GM18873 (cell line): ENCODE data around the gene PDE9A.

ENCODE experiments used
- ATAC-seq: cut with Tn5 transposase; IDR thresholded peaks from one replicate; pipeline ENCODE4 v1.9.1; 2021; ENCODE audit warnings: mild to moderate bottlenecking, moderate library complexity, moderate number of reproducible peaks; ENCODE audit not compliant: unreplicated experiment, low FRiP score

The PDE9A gene

DNA sequence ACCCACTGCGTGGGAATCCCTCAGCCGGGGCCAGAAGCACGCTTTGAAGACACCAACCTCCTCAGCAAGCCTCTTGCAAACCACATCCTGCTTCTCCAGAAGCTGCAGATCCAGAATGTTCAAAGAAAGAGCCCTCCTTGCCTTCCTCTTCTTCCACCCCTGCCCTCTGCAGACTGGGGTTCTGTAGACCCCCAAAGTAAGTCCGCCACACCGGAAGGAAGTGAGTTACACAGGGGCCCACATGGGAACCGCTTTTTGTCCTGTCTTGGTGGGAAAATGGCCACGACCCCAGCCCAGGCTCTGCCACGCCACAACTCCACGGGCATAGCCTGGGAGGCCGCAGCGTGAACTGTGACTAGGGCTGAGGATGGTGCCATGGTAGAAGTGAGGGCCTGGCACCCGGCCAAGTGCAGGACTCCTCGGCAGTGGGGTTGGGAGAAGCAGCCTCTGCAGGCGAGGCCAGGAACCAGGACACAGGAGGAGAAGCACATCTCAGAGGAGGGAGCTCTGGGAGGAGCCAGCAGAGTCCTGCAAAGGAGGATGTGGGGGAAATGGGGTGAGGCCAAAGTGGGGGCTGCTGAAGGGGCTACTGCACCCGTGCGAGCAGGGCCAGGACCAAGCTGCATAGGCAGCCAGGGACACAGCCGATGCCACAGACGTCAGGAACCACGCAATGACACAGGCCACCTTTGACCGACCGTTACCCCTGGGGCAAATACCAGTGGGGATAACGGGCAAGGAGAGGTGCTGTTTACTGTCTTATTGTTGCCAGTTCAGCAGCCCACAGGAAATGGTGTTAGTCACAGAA lies 30.9 kb downstream of the PDE9A start:
- ATAC-seq = no peak

DNA sequence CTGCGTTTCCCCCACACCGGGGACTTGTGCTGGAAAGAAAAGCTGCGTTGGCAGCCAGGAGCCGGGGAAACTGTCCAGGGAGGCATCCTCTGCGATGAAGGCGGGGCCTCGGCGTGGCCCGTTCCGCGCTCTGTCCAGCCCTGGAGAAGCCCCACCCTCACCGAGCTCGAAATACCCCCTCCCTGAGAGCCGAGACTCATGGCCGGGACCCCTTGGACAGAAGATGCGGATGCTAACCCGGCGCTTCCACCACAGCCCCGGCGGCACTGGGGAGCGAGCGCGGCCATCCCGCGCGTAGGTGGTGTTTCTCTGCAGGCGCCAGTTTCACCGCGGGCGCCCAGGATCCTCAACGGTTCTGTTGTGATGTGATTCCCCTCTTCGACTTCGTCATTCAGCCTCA lies 31.6 kb downstream of the PDE9A start:
- no peak for ATAC-seq

DNA sequence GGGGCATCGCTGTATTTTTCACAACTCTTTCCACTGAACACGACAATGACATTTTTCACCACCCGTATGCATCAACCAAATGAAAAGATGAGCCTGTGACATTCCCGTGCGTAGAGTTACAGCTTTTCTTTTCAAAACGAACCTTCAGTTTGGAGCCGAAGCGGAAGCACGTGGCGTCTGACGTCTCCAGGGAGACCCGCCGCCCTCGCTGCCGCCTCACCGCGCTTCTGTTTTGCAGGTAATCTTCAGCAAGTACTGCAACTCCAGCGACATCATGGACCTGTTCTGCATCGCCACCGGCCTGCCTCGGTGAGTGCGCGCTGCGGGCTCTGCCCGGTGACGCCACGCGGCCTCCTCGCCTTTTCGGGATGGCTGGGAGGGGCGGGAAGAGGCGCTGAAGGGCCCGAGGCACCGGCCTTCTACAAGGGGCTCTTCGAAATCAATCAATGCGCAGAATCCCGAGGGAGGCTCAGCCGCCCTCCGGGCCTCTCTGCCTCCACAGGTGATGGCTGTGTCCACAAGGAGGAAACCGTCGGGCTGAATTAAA lies 32.6 kb downstream of the PDE9A start:
- ATAC-seq = no peak

DNA sequence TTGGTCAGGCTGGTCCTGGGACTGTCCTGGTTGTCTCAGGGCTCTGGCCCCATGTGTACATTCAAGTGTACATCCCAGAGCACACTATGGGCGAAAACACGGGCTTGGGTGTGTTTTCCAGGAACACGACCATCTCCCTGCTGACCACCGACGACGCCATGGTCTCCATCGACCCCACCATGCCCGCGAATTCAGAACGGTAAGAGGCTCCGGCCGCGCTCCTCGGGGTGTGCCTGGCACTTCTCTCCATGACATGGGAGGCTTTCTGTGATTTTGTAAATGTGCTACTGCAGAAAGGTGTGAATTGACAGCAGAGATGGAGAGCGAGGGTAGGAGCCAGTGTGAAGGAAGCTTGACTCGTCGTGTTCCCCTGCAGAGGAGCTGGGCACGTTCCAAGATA lies 34.4 kb downstream of the PDE9A start:
- ATAC-seq = no peak

DNA sequence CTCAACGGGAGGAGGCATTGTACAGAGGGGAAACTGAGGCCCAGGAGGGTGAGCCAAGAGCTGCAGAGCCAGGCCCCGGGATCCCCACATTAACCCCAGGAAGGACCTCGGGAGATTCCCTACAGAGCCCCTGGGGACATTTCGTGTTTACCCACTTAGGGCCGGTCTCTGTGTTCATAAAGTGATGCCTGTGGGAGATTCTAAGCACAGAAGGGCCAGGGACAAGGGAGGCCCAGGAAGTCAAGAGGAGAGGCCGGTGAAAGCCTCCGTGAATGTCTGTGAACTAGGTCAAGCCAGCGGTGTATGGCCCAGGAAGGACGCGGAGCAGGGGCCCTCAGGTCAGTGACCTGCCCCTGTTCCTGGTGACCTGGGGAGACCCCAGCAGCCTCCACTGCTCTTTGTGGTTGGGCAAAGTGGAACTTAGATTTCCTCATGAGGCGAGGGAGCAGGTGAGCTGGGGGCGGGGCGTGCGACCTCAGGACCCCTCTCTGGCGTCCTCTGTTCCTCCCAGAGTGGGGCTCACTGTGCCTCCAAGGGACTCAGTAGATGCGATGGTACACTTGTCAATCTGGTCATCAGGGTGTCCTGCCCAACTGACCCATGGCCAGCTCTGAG lies 34.9 kb downstream of the PDE9A start:
- no peak for ATAC-seq

DNA sequence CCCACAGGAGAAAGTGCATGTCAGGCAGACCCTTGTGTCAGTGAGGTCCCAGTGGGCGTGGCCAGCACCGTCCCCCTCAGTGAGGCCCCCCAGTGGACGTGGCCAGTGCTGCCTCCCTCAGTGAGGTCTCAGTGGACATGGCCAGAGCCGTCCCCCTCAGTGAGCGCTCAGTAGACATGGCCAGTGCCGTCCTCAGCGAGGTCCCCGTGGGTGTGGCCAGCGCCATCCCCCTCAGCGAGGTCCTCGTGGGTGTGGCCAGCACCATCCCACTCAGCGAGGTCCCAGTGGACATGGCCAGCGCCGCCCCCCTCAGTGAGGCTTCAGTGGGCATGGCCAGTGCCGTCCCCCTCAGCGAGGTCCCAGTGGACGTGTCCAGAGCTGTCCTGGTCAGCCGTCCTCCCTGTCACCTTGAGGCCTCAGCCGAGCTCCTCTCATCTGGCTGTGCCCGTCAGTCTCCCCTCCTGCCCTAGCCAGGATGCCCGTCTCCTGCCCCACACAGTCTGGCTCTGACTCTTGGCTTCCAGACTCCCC lies 35.5 kb downstream of the PDE9A start:
- ATAC-seq = no peak

DNA sequence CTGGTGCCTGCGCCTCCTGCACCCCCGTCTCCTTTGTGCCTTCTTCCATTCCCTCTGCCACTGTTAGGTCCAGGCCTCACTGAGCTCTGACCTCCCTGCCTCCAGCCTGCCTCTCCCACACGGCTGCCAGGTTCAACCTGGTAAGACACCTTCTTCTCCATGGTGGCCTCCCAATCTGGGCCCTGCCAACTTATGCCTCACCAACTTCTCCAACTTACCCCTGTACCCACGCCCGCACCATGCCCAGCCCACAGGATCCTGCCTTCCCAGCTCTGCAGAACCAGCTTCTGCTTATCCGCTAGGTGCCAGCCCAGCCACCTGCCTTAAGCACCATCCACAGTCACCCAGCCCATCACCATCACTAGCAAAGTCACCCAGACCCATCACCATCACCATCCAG lies 37.2 kb downstream of the PDE9A start:
- no peak for ATAC-seq

DNA sequence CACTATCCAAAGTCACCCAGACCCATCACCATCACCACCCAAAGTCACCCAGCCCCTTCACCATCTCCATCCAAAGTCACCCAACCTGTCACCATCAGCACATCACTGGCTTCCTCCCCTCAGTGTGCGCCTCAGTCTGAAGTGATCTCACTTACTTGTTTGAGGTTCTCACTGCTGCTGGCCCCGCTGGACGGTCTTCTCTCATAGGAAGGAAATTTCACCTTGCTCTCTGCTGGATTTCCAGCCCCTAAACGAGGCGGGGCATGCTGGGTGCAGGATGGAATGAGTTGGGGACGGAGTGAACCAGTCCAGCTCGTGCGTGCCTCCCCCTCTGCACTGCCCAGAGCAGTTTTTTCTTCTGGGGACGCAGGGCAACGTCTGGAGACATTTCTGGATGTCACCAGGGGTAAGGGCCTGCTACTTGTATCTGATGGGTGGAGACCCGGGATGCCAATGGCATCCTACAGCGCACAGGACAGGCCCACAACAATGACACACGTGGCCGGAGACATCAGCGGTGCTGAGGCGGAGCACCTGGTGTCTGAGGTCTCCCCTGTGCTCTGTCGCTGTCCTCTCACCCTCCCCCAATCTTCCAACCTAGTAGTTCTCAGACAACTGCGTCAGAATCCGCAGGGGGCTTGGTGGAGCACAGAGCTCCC lies 38.6 kb downstream of the PDE9A start:
- ATAC-seq = no peak

DNA sequence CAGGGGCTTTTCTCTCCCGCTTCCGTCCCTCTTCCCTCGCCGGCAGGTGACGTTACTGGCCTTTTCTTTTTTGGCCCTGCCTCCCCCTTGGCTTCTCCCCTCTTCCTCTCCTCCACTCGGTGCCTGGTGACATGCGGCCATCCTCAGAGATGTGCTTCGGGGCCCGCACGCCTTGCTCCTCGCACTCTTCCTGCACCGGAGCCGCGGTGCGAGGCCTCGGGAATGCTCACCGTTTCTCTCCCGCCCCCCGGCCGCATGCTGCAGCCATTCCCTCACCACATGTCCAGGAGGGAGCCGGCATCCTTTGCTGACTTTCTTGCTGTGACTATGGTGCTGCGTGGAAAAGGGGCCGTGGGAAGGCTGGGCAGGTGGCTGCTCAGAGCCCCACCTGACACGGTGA lies 39.3 kb downstream of the PDE9A start:
- ATAC-seq = no peak

DNA sequence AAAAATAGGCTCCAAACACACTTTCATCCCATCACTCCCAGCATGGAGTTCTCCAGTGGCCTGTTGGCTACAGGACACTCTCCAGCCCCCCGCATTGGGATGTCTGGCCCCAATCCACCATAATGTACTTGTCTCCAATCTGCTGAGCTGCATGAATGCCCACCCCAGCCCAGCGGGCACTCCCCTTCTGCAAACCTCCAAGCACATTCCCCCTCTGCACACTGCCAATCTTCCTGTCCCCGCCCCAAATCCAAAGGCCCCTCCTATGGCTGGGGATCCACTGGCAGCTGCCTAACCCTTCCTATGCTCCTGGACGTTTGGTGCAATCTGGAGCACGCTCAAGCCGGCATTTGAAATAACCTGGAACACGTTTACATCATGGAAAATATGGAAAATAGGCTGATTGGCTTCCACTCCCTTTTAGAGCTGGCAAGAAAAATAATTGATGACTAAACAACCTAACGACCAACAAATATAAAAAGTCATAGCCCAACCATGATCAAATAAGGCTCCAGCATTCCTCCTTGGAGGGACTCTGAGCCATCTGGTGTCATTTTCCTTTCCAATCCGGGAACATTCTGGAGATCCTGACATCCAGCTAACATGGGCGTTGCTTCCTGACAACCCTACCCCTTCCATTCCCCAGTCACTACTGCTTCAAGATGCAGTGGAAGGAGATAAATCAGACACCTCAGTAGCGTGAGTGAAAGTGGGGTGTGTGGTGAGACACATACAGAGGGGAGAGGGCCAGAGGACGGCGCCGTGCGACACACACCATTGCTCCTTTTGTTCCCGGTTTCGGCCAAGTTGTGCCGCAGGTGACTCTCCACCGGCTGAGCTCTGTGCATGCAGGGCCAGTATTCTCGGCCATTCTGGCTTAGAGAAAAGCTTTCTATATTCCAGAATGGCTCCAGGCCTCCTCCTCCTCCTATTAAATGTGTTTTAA lies 41.6 kb downstream of the PDE9A start:
- no peak for ATAC-seq

DNA sequence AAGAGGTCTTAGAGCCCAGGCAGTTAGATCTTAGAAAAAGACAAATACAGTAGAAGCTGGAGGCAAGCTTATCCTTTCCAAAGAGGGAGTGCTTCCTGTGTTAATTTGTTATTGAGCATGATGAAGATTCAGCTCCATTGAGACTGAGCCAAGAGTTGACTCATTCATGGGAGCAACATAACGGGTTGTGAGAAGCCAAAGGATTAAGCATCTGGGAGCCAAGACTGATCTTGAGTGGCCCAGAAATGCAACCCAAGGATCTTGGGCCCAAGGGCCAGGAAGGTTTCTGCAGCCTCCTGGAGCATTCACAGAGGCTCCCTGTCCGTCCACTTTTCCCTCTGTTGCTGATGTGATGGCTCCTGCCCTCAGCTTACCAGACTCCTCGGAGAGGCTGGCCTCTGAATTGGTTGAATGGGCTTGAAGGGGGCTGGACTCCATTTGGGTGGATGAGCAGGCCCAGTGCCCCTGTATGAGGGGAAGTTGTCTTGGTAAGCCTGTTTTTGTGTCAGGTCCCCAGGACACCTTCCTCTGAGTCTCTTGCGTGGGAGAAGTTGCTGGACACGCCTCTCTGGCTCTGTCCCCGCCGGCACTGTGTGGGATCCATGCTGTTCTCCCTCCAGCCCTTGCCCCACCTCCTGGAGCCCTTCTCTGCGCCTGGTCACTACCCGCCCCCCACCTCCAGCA lies 42.4 kb downstream of the PDE9A start:
- no peak for ATAC-seq

DNA sequence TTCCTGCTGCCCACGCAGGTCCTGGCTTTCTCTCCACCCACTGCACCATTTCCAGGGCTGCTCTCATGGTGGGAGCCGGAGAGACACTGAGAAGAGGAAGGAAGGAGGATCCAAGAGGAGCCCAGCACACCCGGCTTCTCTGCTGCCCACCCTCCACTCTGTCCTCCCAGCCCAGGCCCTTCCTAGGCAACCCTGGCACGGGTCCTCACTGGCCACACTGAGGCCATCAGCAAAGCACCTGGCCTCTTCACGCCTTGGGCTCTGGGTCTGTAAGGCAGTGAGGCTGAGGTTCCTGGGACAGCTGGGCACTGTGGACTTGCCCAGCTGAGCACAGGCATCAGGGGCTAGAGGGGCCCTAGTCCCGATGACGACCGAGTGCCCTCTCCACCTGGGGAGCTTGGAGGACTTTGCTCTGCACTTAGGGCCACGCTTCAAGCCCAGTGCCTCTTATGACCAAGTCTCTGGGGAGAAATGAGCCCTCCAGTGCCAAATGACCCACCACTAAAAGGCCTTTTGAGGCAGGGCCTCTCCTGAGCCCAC lies 43.1 kb downstream of the PDE9A start:
- ATAC-seq = no peak

DNA sequence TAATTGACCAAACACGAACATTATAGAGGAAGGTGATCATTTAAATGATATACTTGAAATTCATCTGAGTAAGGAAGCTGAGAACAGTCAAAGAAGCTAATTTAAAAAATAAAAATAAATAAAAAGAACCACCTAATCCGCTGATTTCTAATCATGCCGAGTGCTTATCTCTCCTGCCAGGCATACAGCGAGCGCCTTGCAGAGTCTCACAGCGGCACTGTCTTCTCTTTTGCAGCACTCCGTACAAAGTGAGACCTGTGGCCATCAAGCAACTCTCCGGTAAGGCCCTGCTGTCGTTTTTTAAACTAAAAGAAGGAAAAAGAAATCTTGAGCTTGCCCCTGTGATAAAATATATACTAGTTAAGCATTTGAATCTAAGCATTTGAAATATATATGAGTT lies 45.3 kb downstream of the PDE9A start:
- ATAC-seq = no peak

DNA sequence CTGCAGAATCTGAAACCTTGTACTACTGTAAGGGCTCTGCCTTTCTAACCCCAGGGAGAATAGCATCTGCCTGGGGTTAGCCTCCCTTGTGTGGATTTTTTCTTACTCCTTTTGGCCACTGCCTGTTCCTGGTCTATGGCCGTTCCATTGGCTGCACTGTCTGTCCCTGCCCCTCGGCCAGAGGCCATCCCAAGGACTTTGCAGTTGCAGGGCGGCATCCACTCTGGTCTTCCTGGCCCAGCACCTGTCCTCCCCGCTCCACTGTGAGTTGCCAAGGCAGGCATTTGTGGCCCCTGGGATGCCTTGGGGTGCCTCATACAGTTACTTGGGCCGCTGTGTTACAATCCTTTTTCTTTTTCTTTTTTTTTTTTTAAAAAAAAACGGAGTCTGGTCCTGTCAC lies 45.8 kb downstream of the PDE9A start:
- no peak for ATAC-seq

DNA sequence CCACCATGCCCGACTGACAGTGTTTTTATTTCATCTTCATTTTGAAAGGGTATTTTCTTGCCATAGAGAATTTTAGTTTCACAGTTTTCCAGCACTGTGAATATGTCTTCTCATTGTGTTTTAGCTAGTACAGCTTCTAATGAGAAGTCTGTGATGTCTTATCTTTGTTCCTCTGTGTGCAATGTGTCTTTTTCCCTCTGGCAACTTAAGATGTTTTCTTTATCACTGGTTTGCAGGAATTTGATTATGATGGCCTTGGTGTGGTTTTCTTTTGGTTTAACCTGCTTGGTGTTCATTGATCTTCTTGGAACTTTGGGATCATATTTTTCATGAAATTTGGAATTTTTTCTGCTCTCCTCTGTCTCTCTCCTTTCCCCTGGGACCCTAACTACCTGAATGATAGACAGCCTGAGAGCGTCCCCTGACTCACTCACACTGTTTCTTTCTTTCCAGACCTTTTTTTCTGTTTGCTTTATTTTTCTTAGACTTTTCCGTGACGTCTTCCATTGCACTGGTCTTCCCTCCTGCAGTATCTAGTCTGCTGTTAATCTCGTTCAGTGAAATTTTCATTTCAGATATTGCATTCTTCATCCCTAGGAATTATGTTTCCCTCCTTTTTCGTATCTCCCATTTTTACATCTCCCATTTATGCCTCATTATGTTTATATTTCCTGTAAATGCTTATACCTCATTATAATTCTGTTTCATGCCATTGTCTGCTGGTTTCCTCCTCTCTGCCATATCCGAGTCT lies 48.5 kb downstream of the PDE9A start:
- no peak for ATAC-seq

DNA sequence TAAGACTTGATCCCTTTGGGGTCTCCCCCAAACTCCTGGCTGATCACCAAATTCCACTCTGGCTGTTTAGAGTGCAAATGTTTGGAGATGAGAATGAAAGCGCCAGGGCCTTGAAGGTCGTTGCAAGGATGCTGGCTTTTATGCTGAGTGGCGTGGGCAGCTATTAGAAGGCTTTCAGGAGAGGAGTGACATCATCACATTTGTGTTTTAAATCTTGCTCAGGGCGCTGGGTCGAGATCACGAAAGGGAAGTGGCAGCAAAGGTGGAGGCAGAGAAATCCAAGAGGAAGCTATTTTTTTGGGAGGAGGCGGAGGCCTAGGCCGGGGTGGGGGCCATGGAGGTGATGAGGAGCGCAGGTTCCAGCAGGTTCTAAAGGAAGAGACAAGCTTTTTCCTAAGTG lies 49.3 kb downstream of the PDE9A start:
- ATAC-seq = no peak

DNA sequence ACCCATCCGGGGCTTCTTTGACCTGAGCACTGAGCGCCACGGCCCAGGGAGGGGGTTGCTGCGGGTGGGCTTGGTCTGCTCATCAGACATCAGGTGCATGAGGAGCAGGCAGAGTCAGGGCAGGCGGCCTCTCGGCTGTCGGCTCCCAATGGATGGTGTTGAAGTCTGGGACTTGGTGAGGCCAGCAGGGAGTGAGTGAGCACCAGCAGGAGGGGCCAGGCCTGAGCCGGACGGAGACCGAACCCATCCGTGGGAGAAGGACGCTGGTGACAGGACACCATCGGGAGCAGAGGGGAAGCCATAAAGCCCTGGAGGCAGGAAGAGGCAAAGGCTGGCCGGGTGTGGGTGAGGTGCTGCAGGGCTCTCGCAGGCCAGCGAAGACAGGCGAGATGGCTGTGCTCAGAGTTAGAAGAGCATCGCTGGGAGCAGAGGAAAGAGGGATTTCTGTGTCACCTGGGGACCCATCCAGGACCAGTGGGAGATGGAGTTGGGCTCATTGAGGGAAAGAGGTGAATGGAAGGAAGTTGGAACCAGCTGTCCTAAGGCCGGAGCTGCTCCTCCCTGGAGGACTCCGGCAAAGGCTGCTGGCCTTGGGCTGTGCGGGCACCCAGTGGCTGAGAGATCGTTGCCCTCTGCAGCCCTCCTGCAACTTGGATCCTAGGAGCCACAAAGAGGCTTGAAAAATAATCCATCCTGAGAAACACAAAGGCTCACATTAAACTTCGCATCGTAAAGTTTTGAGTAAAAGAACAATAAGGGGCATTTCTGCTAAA lies 49.9 kb downstream of the PDE9A start:
- no peak for ATAC-seq

DNA sequence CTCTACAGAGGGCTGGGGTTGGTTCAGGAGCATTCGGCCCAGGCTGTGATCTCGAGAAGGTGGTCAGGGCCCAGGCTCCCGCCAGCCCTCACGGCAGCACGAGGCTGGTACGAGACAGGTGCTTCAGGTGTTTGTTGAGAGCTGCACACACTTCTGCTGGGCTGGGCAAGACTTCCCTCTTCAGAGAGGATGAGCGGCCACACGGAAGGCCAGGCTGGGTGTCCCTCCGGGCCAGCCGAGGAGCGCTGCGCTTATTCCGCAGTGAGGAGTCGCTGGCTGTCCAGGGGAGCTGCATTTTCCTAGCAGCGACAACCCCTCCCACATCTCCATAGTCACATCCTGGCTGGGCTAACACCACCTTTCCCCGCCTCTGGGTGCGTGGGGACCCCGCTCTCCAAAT lies 50.5 kb downstream of the PDE9A start:
- ATAC-seq = no peak
